K562 (cell line): ENCODE data around the gene RYR3.

Experiments used
- BRCA1 ChIP-seq, 2 experiments: fragments of 450-650 bp in 1 of 2; sonication (generic) in 1 of 2; formaldehyde crosslinking in 1 of 2; IDR thresholded peaks; 2 replicates each; pipeline versions ENCODE4 v1.5.0 to v1.6.1; 2017 to 2020; ENCODE audit warnings: mild to moderate bottlenecking in 1 of 2, missing genetic modification reagents in 1 of 2
- CHD7 ChIP-seq: fragments of 200-600 bp; sonication (generic); IDR thresholded peaks from one replicate; pipeline ENCODE4 v1.6.1; 2012; ENCODE audit warnings: mild to moderate bottlenecking, low read depth, low read length, inconsistent platforms
- MAX ChIP-seq: sonication (generic); formaldehyde crosslinking; IDR thresholded peaks from 2 replicates; pipeline ENCODE4 v1.9.0; 2022; ENCODE audit warnings: mild to moderate bottlenecking, missing genetic modification reagents
- PHF8 ChIP-seq: fragments of 200-600 bp; sonication (generic); IDR thresholded peaks from 2 replicates; pipeline ENCODE4 v1.6.1; 2012; ENCODE audit warnings: mixed run types, mild to moderate bottlenecking, inconsistent platforms, low read length, moderate library complexity, borderline replicate concordance
- POLR2A ChIP-seq: fragments of 450-650 bp; conservative IDR thresholded peaks from 2 replicates; pipeline ENCODE4 v1.6.1; 2016
- RFX5 ChIP-seq: IDR thresholded peaks from 2 replicates; pipeline ENCODE4 v1.6.1; 2011; ENCODE audit warnings: low read depth, mild to moderate bottlenecking, improper control_type of control experiment, low read length
- SRSF9 ChIP-seq: fragments of 200-400 bp; formaldehyde crosslinking; IDR thresholded peaks from 2 replicates; pipeline ENCODE4 v1.6.1; 2017; ENCODE audit warnings: low read depth, low read length, borderline replicate concordance
- ZNF280B ChIP-seq: fragments of 250-450 bp; sonication (Bioruptor Pico); IDR thresholded peaks from 2 replicates; pipeline ENCODE4 v1.5.1; 2021; ENCODE audit warnings: mild to moderate bottlenecking

GRCh38 chr15:33533197-33533596, 222.4 kb downstream of the RYR3 start:
- TF ChIP-seq POLR2A (no peak), PHF8 (no peak), BRCA1 (IDR thresholded peaks at IDR 0.05) (no peak), BRCA1 (CRISPR knock-in tag; IDR thresholded peaks at IDR 0.05) (no peak), RFX5 (no peak), CHD7 (no peak), SRSF9 (no peak), MAX (no peak), ZNF280B (CRISPR knock-in tag) (no peak)
